SU-DHL-6 (cell line): ENCODE measurements around the gene NYAP2.

ENCODE experiments used
- EZH2phosphoT487 ChIP-seq: fragments of 200-600 bp; sonication (generic), shearing (Covaris generic); conservative IDR thresholded peaks from 2 replicates; pipeline ENCODE4 v1.6.1; 2018; ENCODE audit warnings: mild to moderate bottlenecking, antibody characterized with exemption, low read length, moderate library complexity, mixed read lengths
- TF ChIP-seq, protein P1 (sequence below): fragments of 200-600 bp; sonication (generic); IDR thresholded peaks from one replicate; pipeline ENCODE4 v1.5.1; 2017; ENCODE audit warnings: antibody characterized with exemption, mild to moderate bottlenecking, low read length, moderate library complexity; ENCODE audit not compliant: insufficient read depth, poor library complexity, severe bottlenecking

DNA sequence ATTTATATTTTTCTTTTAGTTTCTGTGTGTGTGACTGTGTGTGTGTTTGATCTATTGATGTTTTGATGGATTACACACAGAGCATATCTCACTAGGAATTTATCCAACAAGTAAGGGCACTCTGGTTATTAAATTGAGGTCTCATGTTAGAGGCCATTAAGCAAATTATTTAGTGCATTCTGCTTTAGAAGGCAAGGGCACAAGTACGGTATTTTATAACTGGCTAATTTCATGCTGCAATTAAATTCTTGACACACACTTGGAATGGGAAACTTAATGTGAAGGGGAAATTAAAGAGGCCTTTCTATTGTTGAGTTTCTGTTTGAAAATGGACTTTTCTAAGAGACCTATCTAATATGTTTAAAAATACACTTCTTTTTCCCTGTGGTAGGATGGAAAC lies 25.8 kb downstream of the NYAP2 start:
- TF ChIP-seq, protein P1, sequence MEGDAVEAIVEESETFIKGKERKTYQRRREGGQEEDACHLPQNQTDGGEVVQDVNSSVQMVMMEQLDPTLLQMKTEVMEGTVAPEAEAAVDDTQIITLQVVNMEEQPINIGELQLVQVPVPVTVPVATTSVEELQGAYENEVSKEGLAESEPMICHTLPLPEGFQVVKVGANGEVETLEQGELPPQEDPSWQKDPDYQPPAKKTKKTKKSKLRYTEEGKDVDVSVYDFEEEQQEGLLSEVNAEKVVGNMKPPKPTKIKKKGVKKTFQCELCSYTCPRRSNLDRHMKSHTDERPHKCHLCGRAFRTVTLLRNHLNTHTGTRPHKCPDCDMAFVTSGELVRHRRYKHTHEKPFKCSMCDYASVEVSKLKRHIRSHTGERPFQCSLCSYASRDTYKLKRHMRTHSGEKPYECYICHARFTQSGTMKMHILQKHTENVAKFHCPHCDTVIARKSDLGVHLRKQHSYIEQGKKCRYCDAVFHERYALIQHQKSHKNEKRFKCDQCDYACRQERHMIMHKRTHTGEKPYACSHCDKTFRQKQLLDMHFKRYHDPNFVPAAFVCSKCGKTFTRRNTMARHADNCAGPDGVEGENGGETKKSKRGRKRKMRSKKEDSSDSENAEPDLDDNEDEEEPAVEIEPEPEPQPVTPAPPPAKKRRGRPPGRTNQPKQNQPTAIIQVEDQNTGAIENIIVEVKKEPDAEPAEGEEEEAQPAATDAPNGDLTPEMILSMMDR, result no peak
- no peak for TF ChIP-seq EZH2phosphoT487
